Measurements from ENCODE around the gene HOATZ. TPM values are rescaled to one million over a fixed set of nuclear protein-coding genes. Genes with fewer than 3 reads are reported as not detected.
A peak's percentile ranks its signal among the peaks of the same experiment; 100 is the strongest.

HOATZ gene
- total and polyA plus RNA-seq, 2 of the 13 experiments (the other 11 are each of a cell fraction or from before 2014, with no cell fraction given), result not detected

GRCh38 chr11:111586388-111586831 is 71.8 kb downstream of the HOATZ start (continued):
- TF ChIP-seq PHF5A (CRISPR knock-in tag; IDR thresholded peaks at IDR 0.05; ENCODE audit: low read depth, unreplicated experiment) (no peak), SMC3 (IDR thresholded peaks at IDR 0.05; ENCODE audit: low read length) (peak; percentile 28; the same call in 1 of the 2 replicates), NFKBIZ (CRISPR knock-in tag; IDR thresholded peaks at IDR 0.05) (no peak), ZSCAN20 (CRISPR knock-in tag; IDR thresholded peaks at IDR 0.05; ENCODE audit: borderline replicate concordance) (no peak), ZSCAN29 (CRISPR knock-in tag; conservative IDR thresholded peaks at IDR 0.05) (no peak), SNAPC4 (CRISPR knock-in tag; IDR thresholded peaks at IDR 0.05) (no peak), ATF7-NPFF (CRISPR knock-in tag; IDR thresholded peaks at IDR 0.05; ENCODE audit: low read depth) (no peak), RFX5 (IDR thresholded peaks at IDR 0.05; ENCODE audit: low read depth, low read length) (no peak), FOSL1 (CRISPR knock-in tag; IDR thresholded peaks at IDR 0.05; ENCODE audit: borderline replicate concordance) (no peak), TBP (CRISPR knock-in tag; IDR thresholded peaks at IDR 0.05) (no peak), HOXA5 (CRISPR knock-in tag; IDR thresholded peaks at IDR 0.05) (no peak), MBD4 (IDR thresholded peaks at IDR 0.05; ENCODE audit: borderline replicate concordance, low read length) (no peak), STAG1 (CRISPR knock-in tag; IDR thresholded peaks at IDR 0.05) (peak; percentile 81)
- TF ChIP-seq, protein P1, sequence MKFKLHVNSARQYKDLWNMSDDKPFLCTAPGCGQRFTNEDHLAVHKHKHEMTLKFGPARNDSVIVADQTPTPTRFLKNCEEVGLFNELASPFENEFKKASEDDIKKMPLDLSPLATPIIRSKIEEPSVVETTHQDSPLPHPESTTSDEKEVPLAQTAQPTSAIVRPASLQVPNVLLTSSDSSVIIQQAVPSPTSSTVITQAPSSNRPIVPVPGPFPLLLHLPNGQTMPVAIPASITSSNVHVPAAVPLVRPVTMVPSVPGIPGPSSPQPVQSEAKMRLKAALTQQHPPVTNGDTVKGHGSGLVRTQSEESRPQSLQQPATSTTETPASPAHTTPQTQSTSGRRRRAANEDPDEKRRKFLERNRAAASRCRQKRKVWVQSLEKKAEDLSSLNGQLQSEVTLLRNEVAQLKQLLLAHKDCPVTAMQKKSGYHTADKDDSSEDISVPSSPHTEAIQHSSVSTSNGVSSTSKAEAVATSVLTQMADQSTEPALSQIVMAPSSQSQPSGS (CRISPR knock-in tag; IDR thresholded peaks at IDR 0.05), result no peak
- TF ChIP-seq, protein P2, sequence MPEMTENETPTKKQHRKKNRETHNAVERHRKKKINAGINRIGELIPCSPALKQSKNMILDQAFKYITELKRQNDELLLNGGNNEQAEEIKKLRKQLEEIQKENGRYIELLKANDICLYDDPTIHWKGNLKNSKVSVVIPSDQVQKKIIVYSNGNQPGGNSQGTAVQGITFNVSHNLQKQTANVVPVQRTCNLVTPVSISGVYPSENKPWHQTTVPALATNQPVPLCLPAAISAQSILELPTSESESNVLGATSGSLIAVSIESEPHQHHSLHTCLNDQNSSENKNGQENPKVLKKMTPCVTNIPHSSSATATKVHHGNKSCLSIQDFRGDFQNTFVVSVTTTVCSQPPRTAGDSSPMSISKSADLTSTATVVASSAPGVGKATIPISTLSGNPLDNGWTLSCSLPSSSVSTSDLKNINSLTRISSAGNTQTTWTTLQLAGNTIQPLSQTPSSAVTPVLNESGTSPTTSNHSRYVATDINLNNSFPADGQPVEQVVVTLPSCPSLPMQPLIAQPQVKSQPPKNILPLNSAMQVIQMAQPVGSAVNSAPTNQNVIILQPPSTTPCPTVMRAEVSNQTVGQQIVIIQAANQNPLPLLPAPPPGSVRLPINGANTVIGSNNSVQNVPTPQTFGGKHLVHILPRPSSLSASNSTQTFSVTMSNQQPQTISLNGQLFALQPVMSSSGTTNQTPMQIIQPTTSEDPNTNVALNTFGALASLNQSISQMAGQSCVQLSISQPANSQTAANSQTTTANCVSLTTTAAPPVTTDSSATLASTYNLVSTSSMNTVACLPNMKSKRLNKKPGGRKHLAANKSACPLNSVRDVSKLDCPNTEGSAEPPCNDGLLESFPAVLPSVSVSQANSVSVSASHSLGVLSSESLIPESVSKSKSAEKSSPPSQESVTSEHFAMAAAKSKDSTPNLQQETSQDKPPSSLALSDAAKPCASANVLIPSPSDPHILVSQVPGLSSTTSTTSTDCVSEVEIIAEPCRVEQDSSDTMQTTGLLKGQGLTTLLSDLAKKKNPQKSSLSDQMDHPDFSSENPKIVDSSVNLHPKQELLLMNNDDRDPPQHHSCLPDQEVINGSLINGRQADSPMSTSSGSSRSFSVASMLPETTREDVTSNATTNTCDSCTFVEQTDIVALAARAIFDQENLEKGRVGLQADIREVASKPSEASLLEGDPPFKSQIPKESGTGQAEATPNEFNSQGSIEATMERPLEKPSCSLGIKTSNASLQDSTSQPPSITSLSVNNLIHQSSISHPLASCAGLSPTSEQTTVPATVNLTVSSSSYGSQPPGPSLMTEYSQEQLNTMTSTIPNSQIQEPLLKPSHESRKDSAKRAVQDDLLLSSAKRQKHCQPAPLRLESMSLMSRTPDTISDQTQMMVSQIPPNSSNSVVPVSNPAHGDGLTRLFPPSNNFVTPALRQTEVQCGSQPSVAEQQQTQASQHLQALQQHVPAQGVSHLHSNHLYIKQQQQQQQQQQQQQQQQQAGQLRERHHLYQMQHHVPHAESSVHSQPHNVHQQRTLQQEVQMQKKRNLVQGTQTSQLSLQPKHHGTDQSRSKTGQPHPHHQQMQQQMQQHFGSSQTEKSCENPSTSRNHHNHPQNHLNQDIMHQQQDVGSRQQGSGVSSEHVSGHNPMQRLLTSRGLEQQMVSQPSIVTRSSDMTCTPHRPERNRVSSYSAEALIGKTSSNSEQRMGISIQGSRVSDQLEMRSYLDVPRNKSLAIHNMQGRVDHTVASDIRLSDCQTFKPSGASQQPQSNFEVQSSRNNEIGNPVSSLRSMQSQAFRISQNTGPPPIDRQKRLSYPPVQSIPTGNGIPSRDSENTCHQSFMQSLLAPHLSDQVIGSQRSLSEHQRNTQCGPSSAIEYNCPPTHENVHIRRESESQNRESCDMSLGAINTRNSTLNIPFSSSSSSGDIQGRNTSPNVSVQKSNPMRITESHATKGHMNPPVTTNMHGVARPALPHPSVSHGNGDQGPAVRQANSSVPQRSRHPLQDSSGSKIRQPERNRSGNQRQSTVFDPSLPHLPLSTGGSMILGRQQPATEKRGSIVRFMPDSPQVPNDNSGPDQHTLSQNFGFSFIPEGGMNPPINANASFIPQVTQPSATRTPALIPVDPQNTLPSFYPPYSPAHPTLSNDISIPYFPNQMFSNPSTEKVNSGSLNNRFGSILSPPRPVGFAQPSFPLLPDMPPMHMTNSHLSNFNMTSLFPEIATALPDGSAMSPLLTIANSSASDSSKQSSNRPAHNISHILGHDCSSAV (CRISPR knock-in tag; IDR thresholded peaks at IDR 0.05; ENCODE audit: borderline replicate concordance), result no peak
